Stimulated activated CD4-positive, alpha-beta T cell treated with anti-CD3 and anti-CD28 coated beads, Interleukin-1b, Interleukin-23, amount 100 ng/mL, for 4 hours (primary cell): ENCODE measurements around the gene TEDDM1.
"Not testable (repeated sequence)": the region's sequence is repeated elsewhere in the genome, so short reads cannot be mapped to it uniquely, and the experiment has no call there.

Source experiments
- DNase-seq, 2 donors: peaks; one replicate each; pipeline ENCODE4 v3.0.0-alpha.2; 2020; ENCODE audit warnings: low read depth in 2 of 2

Gene TEDDM1, protein sequence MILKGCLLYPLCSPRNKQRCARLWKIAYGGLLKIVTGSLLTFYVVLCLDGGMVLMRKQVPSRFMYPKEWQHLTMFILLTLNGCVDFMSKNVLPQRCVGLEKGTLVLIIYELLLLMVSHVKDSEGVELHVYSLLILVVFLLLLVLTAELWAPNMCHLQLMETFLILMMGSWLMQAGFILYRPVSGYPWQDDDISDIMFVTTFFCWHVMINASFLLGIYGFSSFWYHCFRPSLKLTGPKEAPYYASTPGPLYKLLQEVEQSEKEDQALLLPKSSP

GRCh38 chr1:182400567-182400966 lies at the start of gene TEDDM1:
Gene TEDDM1 (minus strand): TSS chr1:182400667. CDS start chr1:182400485, 182 bp downstream.
- DNase-seq: no peak

DNA sequence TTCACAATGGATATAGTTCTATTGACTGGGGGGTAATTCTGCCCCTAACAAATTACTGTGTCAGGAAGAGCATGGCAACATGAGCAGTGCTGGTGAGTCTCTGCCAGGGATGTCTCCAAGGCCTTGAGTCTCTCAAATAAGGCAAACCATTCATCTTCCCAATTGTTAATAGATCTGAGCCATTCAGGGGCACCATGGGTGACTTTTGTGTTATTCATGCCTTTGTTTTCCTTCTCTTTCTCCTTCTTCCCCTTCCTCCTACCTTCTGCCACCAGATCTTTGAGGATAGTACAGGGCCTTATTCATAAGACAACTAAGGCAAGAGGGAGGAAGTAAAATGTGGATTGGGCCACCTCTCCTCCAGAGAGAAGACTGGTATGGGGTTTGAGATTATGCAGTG lies 49.6 kb upstream of the TEDDM1 start, which contains the start of gene RGSL1:
Gene RGSL1 (plus strand): TSS at position 60 of the 400 bp plus-strand sequence. CDS start 20 bp downstream, at position 80.
- DNase-seq: no peak

DNA sequence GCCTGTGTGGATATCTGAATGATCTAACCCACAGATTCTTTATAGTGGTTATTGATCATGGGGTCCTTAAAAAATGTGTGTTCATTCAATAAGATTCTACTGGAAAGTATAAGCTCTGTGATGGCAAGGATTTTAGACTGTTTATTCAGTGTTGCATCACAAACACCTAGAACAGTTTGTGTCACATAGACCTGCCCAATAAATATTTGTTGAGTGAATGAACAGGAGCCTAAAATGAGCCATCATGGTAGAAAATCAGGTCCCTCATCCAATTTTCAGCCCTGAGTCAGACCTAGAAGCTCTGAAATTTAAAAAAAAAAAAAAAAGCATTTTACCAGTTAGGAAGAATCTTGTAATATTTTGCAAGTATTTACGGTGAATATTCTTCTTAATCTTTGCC lies 47.2 kb upstream of the TEDDM1 start:
- DNase-seq: no peak

DNA sequence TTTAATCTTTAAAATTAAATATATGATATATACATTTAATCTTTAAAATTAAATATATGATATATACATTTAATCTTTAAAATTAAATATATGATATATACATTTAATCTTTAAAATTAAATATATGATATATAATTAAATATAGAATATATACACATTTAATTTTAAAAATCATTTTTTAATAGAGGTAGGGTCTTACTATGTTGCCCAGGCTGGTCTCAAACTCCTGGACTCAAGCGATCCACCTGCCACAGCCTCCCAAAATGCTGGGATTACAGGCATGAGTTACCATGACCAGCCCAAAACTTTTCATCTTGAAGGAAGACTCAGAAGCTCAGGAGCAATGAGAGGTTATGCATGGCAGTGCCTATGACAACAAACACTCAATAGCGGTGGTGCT lies 46.7 kb upstream of the TEDDM1 start:
- not testable (repeated sequence) for DNase-seq

DNA sequence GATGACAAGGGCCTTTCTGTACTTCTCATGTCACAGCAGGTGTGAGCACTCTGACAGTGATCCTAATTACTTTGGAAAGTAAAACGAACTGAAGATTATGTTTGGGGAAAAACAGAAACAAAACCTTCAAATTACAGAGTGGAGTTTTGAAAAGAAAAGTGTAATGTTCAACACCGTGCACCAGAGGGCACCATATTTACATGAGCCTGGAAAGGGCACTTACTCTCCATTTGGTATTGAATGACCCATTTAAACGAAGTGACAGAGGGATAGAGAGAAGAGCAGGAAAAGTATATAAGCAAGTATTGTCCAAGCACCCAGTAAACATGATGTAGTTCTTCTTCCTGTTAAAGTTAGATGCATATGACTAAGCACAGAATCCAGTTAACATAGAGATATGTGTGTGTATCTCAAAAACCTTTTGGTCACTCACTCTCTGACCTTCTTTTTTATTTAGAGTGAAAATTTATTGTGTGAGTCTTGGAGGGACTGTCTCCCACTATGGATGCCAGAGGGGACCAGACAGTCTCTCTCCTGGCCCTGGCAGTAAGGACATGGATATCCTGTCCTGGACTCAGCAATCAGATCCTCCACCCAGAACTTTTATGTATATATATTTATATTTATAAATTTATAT lies 45.7 kb upstream of the TEDDM1 start:
- peak in 1 of 2 donors; percentile 21 for DNase-seq

DNA sequence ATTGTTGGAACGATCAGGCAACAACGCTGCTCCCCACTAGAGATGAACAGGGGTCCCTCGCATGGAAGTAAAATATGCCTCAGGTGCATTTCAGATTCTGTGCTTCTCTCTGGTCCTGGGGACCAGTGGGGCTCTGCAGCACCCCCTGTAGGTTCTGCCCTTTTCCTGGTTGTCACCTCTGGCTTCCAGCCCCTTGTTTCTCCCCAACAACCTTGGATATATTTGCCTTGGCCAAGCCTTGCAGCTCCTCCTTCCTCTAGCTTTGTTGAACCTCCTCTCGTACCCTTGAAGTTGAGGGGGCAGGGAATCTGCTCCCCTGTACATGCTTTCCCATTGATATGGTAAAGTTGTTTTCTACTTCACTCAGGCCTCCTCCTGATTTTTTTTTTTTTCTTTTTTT lies 44.0 kb upstream of the TEDDM1 start:
- no peak for DNase-seq

- DNase-seq: no peak
Measured at GRCh38 chr1:182442333-182442732, 41.9 kb upstream of the TEDDM1 start.

GRCh38 chr1:182441719-182442118 lies 41.3 kb upstream of the TEDDM1 start:
- no peak for DNase-seq

- no peak for DNase-seq
Measured at GRCh38 chr1:182438326-182438725, 37.9 kb upstream of the TEDDM1 start.

DNA sequence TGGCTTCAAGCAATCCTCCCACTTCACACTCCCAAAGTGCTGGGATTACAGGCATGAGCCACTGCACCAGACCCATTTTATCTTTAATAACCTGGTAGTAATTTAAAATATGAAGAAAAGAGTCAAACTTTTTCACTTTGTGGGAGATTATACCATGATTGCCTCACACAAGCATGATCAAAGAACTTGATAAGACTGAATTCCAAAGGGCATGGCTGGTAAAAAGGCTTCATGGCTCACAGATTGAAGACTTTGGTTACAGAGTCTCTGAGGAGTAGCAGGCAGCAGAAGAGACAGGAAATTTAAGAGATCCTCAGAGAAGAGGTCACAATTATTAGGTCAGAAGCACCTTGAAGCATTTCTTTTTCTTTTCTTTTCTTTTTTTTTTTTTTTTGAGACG lies 33.1 kb upstream of the TEDDM1 start:
- no peak for DNase-seq

- DNase-seq: no peak
Measured at GRCh38 chr1:182431278-182431677, 30.8 kb upstream of the TEDDM1 start.

DNA sequence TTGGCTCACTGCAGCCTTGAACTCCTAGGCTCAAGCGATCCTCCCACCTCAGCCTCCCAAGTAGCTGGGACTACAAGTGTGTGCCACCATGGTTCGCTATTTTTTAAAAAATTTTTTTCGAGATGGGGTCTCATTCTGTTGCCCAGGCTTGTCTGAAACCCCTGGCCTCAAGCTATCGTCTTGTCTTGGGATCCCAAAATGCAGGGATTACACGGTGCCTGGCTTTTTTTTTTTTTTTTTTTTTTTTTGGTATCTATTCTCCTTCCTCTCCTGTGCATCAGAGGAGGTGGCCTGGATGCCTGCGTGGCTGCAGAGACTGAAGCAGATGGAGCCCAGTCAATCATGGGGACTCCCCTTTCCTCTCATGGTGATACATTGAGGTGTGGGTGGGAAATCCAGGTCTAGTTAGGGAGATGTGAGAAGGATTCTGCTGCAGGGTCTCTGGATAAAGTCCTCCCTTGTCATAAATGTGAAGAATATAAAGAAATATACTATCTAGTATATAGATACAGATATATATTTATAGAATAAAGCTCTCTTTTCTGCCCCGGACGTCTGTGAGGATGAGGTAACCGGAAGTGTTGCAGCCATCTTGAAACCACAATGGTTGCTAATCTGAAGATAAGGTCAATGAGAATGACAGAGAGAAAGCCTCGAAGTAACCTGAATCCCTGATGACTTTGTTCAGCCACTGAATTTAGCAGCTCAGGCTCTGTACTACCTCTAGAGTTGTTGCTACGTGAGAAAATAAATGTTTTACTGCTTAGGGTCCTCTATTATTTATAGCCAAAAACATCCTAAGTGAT lies 30.0 kb upstream of the TEDDM1 start:
- no peak for DNase-seq

DNA sequence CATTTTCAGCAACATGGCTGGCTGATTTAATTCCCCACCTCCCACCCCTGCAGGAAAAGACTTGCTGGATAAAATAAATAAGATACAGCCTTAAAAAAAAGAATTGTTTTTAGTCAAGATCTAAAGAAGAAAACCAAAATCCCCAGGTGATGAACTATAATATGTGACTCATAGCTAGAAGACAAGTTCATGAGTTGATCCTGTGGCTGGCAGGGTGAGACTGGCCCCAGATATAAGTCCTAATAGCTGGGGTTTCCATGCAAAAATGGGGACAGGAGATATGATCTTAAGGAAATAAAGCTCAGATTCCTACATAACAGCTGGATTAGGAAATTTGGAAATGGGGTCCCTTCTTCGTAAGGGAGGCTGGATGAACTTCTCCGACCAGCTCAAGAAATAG lies 27.6 kb upstream of the TEDDM1 start:
- no peak for DNase-seq

DNA sequence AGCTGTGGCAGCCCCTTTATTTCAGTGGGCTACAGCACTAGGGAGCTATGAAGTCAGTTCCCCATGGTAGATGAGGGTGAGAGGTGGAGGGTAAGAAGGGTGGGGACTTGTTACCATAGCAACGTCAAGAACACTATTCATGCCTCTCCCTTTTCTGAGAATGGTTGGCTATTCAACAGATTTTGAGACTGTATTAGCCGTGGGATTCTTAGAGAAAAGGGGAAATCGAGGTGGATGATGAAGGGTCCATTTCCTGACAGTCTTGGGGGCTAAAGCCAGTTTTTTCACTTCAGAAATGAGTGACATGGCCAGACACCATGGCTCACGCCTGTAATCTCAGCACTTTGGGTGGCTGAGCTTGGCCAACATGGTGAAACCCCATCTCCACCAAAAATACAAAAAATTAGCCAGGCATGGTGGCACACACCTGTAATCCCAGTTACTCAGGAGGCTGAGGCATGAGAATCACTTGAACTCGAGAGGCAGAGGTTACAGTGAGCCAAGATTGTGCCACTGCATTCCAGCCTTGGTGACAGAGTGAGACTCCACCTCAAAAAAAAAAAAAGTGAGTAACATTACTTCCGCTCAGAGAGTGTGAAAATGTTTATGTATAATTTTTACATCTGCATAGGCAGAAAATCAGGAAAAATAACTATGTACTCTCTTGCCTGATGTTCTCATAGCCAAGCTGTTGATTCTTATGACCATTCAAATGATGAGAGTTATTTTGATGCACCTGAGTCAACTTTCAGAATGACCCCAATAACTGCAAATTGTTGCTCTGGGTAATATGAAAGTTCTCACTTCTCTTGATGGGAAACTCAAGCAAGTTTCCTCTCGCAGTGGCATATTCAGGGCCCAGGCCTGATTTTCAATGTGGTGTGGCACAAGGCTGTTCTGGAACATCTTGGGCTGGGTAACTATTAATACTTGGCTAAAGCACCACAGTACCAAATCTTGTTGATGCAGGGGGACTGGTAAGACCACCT lies 26.3 kb upstream of the TEDDM1 start:
- DNase-seq: no peak

DNA sequence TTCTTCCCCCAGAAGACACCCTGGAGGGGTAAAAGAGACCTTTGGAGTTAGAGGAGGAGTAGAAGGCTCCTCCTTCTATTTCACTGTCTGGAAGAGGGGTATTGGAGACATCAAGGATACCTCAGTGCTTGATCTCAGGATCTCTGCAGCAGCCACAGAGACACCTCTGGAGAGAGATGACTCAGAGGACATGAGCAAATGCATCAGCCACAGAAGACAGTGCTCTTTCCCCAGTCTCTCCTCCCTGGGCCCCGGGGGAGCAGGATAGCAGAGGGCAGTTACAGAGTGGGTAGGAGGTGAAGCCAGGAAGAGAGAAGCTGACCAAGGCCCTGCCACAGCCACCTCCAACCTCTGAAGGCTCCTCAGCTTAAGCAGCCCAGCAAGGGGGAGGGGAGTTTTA lies 15.3 kb upstream of the TEDDM1 start:
- DNase-seq: no peak

DNA sequence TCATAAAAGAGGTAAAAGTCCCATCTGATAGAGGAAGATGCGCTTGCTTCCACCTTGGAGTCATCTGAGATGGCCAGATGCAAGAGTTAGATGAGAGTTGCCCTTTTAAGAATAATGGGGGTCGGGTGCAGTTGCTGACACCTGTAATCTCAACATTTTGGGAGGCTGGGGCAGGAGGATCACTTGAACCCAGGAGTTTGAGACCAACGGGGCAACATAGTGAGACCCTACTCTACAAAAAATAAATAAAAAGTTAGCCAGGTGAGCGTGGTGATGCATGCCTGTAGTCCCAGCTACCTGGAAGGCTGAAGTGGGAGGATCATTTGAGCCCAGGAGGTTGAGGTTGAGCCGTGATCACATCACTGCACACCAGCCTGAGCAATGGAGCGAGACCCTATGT lies 13.5 kb upstream of the TEDDM1 start:
- no peak for DNase-seq

DNA sequence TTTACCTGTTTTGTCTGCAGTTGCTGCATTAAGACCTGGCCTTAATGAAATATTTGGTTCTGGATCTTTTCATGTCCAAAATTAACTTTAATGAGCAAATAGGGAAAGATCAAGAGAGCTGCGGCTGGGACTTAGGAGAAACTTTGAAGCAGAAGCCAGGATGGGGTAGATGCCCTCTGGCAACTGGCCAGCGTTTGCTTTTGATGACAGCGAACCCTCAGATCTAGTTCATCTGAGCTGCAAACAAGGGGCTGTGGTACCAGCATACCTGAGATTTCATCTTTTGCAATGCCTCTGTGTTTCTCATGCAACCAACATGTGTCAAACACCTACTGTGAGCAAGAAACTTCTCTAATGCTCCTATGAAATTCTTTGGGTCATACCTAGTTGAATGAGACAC lies 13.0 kb upstream of the TEDDM1 start:
- no peak for DNase-seq

DNA sequence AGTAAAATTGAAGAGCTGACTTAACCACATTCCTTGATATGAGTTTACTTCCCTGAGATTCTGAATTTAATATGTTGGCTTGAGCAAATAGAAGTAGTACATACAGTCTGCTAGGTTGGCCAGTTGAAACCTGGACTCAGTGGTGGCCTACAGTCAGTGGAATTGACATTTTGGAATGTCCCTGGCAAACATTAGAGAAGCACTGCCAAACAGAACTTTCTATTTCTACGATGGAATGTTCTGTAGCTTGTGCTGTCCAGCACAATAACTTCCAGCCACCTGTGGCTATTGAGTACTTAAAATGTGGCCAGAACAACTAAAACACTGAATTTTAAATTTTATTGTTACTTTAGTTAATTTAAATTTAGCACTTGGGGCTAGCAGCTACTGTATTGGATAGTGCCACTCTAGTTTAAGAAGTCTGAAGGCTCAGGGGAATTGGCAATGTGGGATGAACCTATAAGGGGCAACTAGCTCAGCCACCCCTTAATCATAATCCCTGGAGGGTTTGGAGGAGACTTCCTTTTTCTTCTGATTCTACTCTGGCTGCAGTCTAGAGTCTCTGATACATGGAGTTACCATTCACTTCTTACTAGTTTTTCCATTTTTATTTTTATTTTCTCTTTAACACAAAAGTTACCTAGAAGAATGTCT lies 10.3 kb upstream of the TEDDM1 start:
- no peak for DNase-seq

DNA sequence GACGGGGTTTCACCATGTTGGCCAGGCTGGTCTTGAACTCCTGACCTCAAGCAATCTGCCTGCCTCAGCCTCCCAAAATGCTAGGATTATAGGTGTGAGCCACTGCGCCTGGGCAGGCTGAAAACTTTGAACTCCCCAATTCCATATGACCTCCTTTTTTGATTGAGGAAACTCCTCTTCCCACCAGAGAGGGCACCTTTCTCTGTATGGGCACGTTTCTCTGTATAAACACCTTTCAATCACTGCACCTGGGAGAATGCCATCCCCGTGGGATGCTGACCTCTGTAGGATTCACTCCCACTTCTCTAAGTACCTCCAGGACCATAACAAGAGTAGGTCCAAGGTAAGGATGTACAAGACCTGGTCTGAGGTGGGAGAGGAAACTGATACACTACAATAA lies 9.7 kb upstream of the TEDDM1 start:
- DNase-seq: no peak

DNA sequence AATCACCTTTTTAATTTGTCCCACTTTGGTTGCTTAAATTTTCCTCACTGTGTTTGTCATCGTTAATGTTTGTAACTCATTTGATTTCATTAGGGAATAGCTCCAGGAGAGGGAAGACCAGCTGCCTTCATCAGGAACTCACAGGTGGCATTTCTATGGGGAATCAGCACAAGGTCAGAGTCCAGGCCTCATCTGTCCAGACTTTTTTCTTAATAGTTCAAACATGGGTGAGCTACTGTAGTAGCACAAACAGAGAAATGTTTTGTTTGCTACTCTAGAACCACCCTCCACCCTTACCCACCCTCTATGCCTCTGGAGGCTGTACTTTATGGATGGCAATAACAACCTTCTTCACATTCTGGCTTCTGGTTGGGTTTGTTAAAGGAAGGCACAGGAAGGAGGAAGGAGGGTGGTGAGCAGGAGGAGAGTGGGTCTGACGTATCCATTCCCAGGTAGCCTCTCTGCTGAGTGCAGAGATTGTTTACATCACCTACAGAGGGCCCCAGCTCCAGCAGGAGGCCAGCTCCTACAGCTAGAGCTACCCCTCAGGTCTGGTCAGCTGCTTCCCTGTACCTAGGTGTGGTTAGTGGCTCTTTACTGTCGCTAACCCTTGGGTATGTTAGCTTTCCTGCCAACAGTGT lies 8.1 kb upstream of the TEDDM1 start:
- no peak for DNase-seq

- no peak for DNase-seq
Measured at GRCh38 chr1:182407724-182408123, 7.3 kb upstream of the TEDDM1 start.
